Loucy (cell line): Measurements from ENCODE around the gene SLC9A9.
A peak's percentile ranks its signal among the peaks of the same experiment; 100 is the strongest.

Experiments used
- H2AFZ ChIP-seq: fragments of 200-600 bp; sonication (generic); 2 replicates; pipeline ENCODE4 v1.6.0; 2016; ENCODE audit warnings: antibody characterized with exemption, mild to moderate bottlenecking, low read length, moderate library complexity
- H3F3A ChIP-seq: fragments of 200-600 bp; 2 replicates; pipeline ENCODE4 v1.6.0; 2016; ENCODE audit warnings: antibody characterized with exemption, low read depth, mild to moderate bottlenecking
- H3K27me3 ChIP-seq: fragments of 200-600 bp; sonication (generic); 2 replicates; pipeline ENCODE4 v1.6.1; 2014; ENCODE audit warnings: low read length, mild to moderate bottlenecking; ENCODE audit not compliant: insufficient read depth, poor library complexity, severe bottlenecking
- H3K36me3 ChIP-seq: fragments of 200-600 bp; sonication (generic); 2 replicates; pipeline ENCODE4 v1.6.1; 2016; ENCODE audit warnings: low read length; ENCODE audit not compliant: insufficient read depth
- H3K4me1 ChIP-seq: fragments of 200-600 bp; sonication (generic); 2 replicates; pipeline ENCODE4 v1.5.1; 2014; ENCODE audit warnings: low read length, mild to moderate bottlenecking; ENCODE audit not compliant: insufficient read depth, poor library complexity, severe bottlenecking
- H3K4me2 ChIP-seq: fragments of 200-600 bp; sonication (generic); 2 replicates; pipeline ENCODE4 v1.6.0; 2014; ENCODE audit warnings: antibody characterized with exemption, low read length, low read depth, mild to moderate bottlenecking; ENCODE audit not compliant: poor library complexity, severe bottlenecking
- H3K4me3 ChIP-seq: fragments of 200-600 bp; sonication (generic); 2 replicates; pipeline ENCODE4 v1.5.1; 2014; ENCODE audit warnings: low read length, mild to moderate bottlenecking, mixed read lengths; ENCODE audit not compliant: poor library complexity, severe bottlenecking
- H3K79me2 ChIP-seq: fragments of 200-600 bp; sonication (generic); 2 replicates; pipeline ENCODE4 v1.6.1; 2014; ENCODE audit warnings: low read length; ENCODE audit not compliant: insufficient read depth
- H3K9ac ChIP-seq: fragments of 200-600 bp; sonication (generic); 2 replicates; pipeline ENCODE4 v1.6.0; 2014; ENCODE audit warnings: mild to moderate bottlenecking, low read depth, low read length, moderate library complexity; ENCODE audit not compliant: poor library complexity, severe bottlenecking
- H3K9me2 ChIP-seq: fragments of 200-600 bp; sonication (generic); replicated peaks from 2 replicates; pipeline ENCODE4 v1.6.1; 2016; ENCODE audit warnings: low read depth, low read length, mixed read lengths
- H3K9me3 ChIP-seq: fragments of 200-600 bp; sonication (generic); 2 replicates; pipeline ENCODE4 v1.6.1; 2014; ENCODE audit warnings: mild to moderate bottlenecking, antibody characterized with exemption, low read length, low read depth; ENCODE audit not compliant: insufficient read depth
- H4K20me1 ChIP-seq: fragments of 200-600 bp; sonication (generic); 2 replicates; pipeline ENCODE4 v1.6.0; 2014; ENCODE audit warnings: antibody characterized with exemption, low read length, mild to moderate bottlenecking; ENCODE audit not compliant: insufficient read depth, poor library complexity, severe bottlenecking
- EZH2phosphoT487 ChIP-seq: fragments of 200-600 bp; IDR thresholded peaks from 2 replicates; pipeline ENCODE4 v1.6.1; 2018; ENCODE audit warnings: antibody characterized with exemption, mild to moderate bottlenecking, moderate library complexity, borderline replicate concordance
- TF ChIP-seq, protein P1 (sequence below): fragments of 200-600 bp; sonication (generic); conservative IDR thresholded peaks from 2 replicates; pipeline ENCODE4 v1.5.1; 2014; ENCODE audit warnings: mild to moderate bottlenecking, antibody characterized with exemption, low read length

The SLC9A9 gene

DNA sequence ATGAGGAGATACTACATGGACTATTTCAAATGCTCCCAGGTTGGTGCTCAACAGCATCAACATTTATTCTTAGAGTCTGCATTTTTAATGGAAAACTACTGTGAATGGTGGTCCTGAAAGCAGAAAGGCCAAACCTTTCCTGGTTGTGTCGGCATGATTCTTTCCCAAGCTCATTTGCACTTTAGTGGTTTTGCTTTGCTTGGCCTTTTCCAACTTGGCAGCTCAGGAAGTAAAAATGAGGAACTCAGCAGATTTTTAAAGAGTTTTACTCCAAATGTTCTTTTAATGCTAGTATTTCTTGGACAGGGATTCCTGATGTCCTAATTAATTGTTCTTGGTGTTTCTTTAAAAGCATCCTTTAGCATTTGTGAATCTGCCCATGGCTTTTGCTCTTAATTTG lies 197.4 kb downstream of the SLC9A9 start:
- no peak overlapping the region for H3K9ac ChIP-seq
- H3K27me3 ChIP-seq, result no peaks in the 10 kb centered on the region
- H2AFZ ChIP-seq, result no peak overlapping the region
- H4K20me1 ChIP-seq, result no peaks in the 10 kb centered on the region
- no peaks in the 10 kb centered on the region for H3F3A ChIP-seq
- H3K9me3 ChIP-seq, result no peaks in the 10 kb centered on the region
- no peaks in the 10 kb centered on the region for H3K79me2 ChIP-seq
- no peaks in the 10 kb centered on the region for H3K36me3 ChIP-seq
- TF ChIP-seq, protein P1, sequence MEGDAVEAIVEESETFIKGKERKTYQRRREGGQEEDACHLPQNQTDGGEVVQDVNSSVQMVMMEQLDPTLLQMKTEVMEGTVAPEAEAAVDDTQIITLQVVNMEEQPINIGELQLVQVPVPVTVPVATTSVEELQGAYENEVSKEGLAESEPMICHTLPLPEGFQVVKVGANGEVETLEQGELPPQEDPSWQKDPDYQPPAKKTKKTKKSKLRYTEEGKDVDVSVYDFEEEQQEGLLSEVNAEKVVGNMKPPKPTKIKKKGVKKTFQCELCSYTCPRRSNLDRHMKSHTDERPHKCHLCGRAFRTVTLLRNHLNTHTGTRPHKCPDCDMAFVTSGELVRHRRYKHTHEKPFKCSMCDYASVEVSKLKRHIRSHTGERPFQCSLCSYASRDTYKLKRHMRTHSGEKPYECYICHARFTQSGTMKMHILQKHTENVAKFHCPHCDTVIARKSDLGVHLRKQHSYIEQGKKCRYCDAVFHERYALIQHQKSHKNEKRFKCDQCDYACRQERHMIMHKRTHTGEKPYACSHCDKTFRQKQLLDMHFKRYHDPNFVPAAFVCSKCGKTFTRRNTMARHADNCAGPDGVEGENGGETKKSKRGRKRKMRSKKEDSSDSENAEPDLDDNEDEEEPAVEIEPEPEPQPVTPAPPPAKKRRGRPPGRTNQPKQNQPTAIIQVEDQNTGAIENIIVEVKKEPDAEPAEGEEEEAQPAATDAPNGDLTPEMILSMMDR, result no peak
- no peak for TF ChIP-seq EZH2phosphoT487
- no peaks in the 10 kb centered on the region for H3K9me2 ChIP-seq
- H3K4me1 ChIP-seq, result no peaks in the 10 kb centered on the region
- no peak overlapping the region for H3K4me3 ChIP-seq
- H3K4me2 ChIP-seq, result no peak overlapping the region

DNA sequence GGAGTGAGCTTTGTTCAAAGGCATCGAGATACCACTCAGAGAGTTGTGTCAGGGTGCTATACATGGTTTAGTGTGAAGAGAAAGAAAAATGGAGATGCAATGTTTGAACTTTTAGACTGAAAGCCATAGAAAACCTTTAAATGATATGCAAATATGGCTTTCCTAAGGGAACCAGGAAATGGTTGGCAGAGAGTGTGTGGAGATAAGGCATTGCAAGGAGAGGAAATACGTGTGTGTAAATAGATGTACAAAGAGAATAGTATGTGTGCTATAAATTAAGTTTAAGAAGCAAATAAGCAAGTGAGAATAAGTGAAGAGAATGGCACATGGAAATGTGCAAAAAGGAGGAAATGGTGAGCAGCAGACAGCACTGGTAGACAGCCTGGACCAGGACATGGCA lies 198.1 kb downstream of the SLC9A9 start:
- Histone ChIP-seq H3K9ac (no peak overlapping the region), H3K4me3 (no peak overlapping the region), H3K79me2 (no peaks in the 10 kb centered on the region), H3K4me2 (no peak overlapping the region), H4K20me1 (no peaks in the 10 kb centered on the region), H3K4me1 (no peaks in the 10 kb centered on the region), H2AFZ (peak overlapping the region; percentile 1; the same call in 1 of the 2 replicates), H3K27me3 (no peaks in the 10 kb centered on the region), H3F3A (no peaks in the 10 kb centered on the region), H3K9me3 (no peaks in the 10 kb centered on the region), H3K36me3 (no peaks in the 10 kb centered on the region), H3K9me2 (no peaks in the 10 kb centered on the region)
- no peak for TF ChIP-seq EZH2phosphoT487
- TF ChIP-seq, protein P1, result no peak

DNA sequence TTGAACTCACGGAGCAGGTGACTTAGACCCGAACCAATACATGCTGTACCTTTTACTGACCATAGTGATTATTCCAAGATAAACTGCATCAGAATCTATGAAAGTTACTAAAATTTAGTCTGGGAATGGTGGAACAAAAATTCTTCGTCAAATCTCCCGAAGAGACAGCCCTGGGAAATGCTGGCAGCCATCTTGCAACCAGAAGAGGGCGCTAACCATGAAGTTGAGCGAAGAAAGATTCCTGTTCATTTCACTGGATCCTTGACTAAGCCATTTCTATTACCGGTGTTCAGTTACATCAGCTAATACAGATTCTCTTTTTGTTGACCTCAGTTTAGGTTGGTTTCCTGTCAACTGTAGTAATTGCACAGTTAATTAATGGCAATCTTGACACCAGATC lies 199.6 kb downstream of the SLC9A9 start:
- no peaks in the 10 kb centered on the region for H4K20me1 ChIP-seq
- H3K79me2 ChIP-seq, result no peaks in the 10 kb centered on the region
- H3K27me3 ChIP-seq, result no peaks in the 10 kb centered on the region
- H3K36me3 ChIP-seq, result no peaks in the 10 kb centered on the region
- TF ChIP-seq EZH2phosphoT487, result no peak
- TF ChIP-seq, protein P1, result peak; percentile 73
- no peaks in the 10 kb centered on the region for H3K4me1 ChIP-seq
- H3K9me3 ChIP-seq, result no peaks in the 10 kb centered on the region
- no peaks in the 10 kb centered on the region for H3K9me2 ChIP-seq
- no peaks in the 10 kb centered on the region for H3F3A ChIP-seq
- no peak overlapping the region for H3K9ac ChIP-seq
- no peak overlapping the region for H3K4me3 ChIP-seq
- H3K4me2 ChIP-seq, result no peak overlapping the region
- H2AFZ ChIP-seq, result no peak overlapping the region
